Lung (tissue), 16 donors: Measurements from ENCODE around the gene EFS. TPM values are rescaled to one million over a fixed set of nuclear protein-coding genes. Genes with fewer than 3 reads are reported as not detected.

ENCODE experiments used
- ATAC-seq: fragments of 200-7000 bp; cut with Tn5 transposase; one replicate; pipeline ENCODE4 v1.9.1; 2020; ENCODE audit warnings: moderate number of reproducible peaks; ENCODE audit not compliant: insufficient read depth, low FRiP score
- DNase-seq, 3 donors: peaks; one replicate each; pipeline ENCODE4 v3.0.0-alpha.2; 2013 to 2017
- H3K27ac ChIP-seq, 2 donors: one replicate each; pipeline ENCODE4 v1.5.1; 2013; ENCODE audit warnings: mild to moderate bottlenecking in 2 of 2, moderate library complexity in 2 of 2, control low read depth in 1 of 2, inconsistent platforms in 1 of 2, low read depth in 1 of 2, low read length in 1 of 2
- H3K27me3 ChIP-seq, 3 donors: one replicate each; pipeline ENCODE4 v1.5.1; 2013; ENCODE audit warnings: low read length in 2 of 3; ENCODE audit not compliant: control insufficient read depth in 3 of 3, insufficient read depth in 3 of 3
- H3K36me3 ChIP-seq, 4 donors: one replicate each; pipeline ENCODE4 v1.5.1; 2013; ENCODE audit warnings: low read length in 4 of 4, mild to moderate bottlenecking in 1 of 4, moderate library complexity in 1 of 4; ENCODE audit not compliant: control insufficient read depth in 4 of 4, insufficient read depth in 4 of 4
- H3K4me1 ChIP-seq, 5 donors: one replicate each; pipeline ENCODE4 v1.5.1; 2013; ENCODE audit warnings: low read length in 5 of 5, mild to moderate bottlenecking in 2 of 5, moderate library complexity in 1 of 5; ENCODE audit not compliant: control insufficient read depth in 5 of 5, insufficient read depth in 5 of 5
- H3K4me3 ChIP-seq: one replicate; pipeline ENCODE4 v1.5.1; 2013; ENCODE audit warnings: mild to moderate bottlenecking, control low read depth, moderate library complexity
- H3K9ac ChIP-seq, 2 donors: one replicate each; pipeline ENCODE4 v1.5.1; 2013; ENCODE audit warnings: low read length in 2 of 2, control low read depth in 1 of 2; ENCODE audit not compliant: insufficient read depth in 1 of 2
- H3K9me3 ChIP-seq, 4 donors: one replicate each; pipeline ENCODE4 v1.5.1; 2013; ENCODE audit warnings: low read length in 3 of 4, mild to moderate bottlenecking in 1 of 4, moderate library complexity in 1 of 4; ENCODE audit not compliant: control insufficient read depth in 4 of 4, insufficient read depth in 3 of 4
- CTCF ChIP-seq: IDR thresholded peaks from 2 replicates; pipeline ENCODE4 v1.5.1; 2012; ENCODE audit warnings: mild to moderate bottlenecking; ENCODE audit errors: control extremely low read depth, extremely low read depth
- WGBS, 2 donors: extraction: QIAGEN DNeasy Blood & Tissue Kit; methylation state at CpG; one replicate each; pipeline ENCODE4 v1.1.7; 2013; 5-methylcytosine and 5-hydroxymethylcytosine counted together
- long read RNA-seq, 5 donors: transcript quantifications; one replicate each; lab custom pipeline, GENCODE V29; 2026
- polyA plus RNA-seq, 2 donors: library from polyadenylated mRNA; stranded (reverse); fragments of 200-250 nt; gene quantifications; one replicate each; pipeline ENCODE4 v1.2.1, GENCODE V29; 2013
- total RNA-seq, 2 donors: library from RNA; depleted of rRNA in 1 of 2; stranded (reverse); fragments of >200 nt in 1 of 2; gene quantifications; one replicate each; pipeline ENCODE4 v1.2.1, GENCODE V29; 2014 to 2021
- donor health status: control.
- donor health status: control.
- donor health status: Bipolar disorder and iron deficiency.
- donor health status: healthy.
- donor health status: DM: yes; HTN: yes; CAD: no.

Gene EFS
- total RNA-seq (10 to 100 TPM; 18.2 to 19.9 TPM), polyA plus RNA-seq (1 to 10 TPM; 6.5 to 7.3 TPM)
- long read RNA-seq, donor 1, transcript EFS-201 (6 exons, 3,118 nt): major isoform, 7 of 51 reads
- long read RNA-seq, donor 1, partial matches to known transcripts: 41 of 51 reads
- long read RNA-seq, donor 1, other reads (novel, unspliced or antisense): 0 of 51 reads
- long read RNA-seq, donor 2, partial matches to known transcripts: 9 of 9 reads
- long read RNA-seq, donor 2, other reads (novel, unspliced or antisense): 0 of 9 reads
- long read RNA-seq, donor 3, partial matches to known transcripts: 5 of 7 reads
- long read RNA-seq, donor 3, other reads (novel, unspliced or antisense): 0 of 7 reads
- long read RNA-seq, donor 4, partial matches to known transcripts: 50 of 54 reads
- long read RNA-seq, donor 4, other reads (novel, unspliced or antisense): 0 of 54 reads
- long read RNA-seq, donor 5, transcript EFS-201 (6 exons, 3,118 nt): major isoform, 9 of 64 reads
- long read RNA-seq, donor 5, partial matches to known transcripts: 54 of 64 reads
- long read RNA-seq, donor 5, other reads (novel, unspliced or antisense): 0 of 64 reads

GRCh38 chr14:23365036-23365731 lies at the start of gene EFS:
Gene EFS (minus strand): TSS chr14:23365172. CDS start chr14:23365025, 147 bp downstream.
- peak within 1 kb of the TSS; percentile 82 to 96 for H3K9ac ChIP-seq
- 1 to 2% methylated on average over 64 to 74 of the region's 74 CpGs for WGBS, 2 donors

GRCh38 chr14:23414254-23414653 lies 49.3 kb upstream of the EFS start:
- Histone ChIP-seq H3K27me3 (no peaks in the 10 kb centered on the region), H3K9me3 (no peaks in the 10 kb centered on the region), H3K4me3 (no peak overlapping the region), H3K9ac (no peak overlapping the region), H3K4me1 (no peaks in the 10 kb centered on the region), H3K27ac (peak overlapping the region in 1 of 2 donors; percentile 93), H3K36me3 (no peaks in the 10 kb centered on the region)
- 64 to 69% methylated on average over 3 of the region's 3 CpGs for WGBS, 2 donors
- TF ChIP-seq CTCF: no peak
- no peak for DNase-seq
- ATAC-seq: no peak

More at GRCh38 chr14:23365036-23365731, at the start of gene EFS:
- H3K9me3 ChIP-seq: no peaks in the 10 kb centered on the region
- TF ChIP-seq CTCF: no peak
- H3K27me3 ChIP-seq: no peaks in the 10 kb centered on the region
- DNase-seq (peak; percentile 62 to 74 (median 68)), ATAC-seq (peak; percentile 60)
- peaks cover 0 to 19% (median 7%) of the 10 kb centered on the region in 4 donors for H3K36me3 ChIP-seq
- H3K4me3 ChIP-seq: peak within 1 kb of the TSS; percentile 33
- H3K27ac ChIP-seq: peak within 1 kb of the TSS; percentile 54 to 87
- H3K4me1 ChIP-seq: peaks cover 0 to 42% (median 17%) of the 10 kb centered on the region in 5 donors

- Histone ChIP-seq H3K4me3 (no peak overlapping the region), H3K4me1 (no peaks in the 10 kb centered on the region), H3K9me3 (no peaks in the 10 kb centered on the region), H3K27me3 (no peaks in the 10 kb centered on the region), H3K27ac (peak overlapping the region in 1 of 2 donors; percentile 93), H3K9ac (no peak overlapping the region), H3K36me3 (no peaks in the 10 kb centered on the region)
- no peak for TF ChIP-seq CTCF
- 90 to 93% methylated on average over 16 of the region's 16 CpGs for WGBS, 2 donors
- ATAC-seq (no peak), DNase-seq (no peak)
Observed at GRCh38 chr14:23413681-23414080, 48.7 kb upstream of the EFS start.
